Measurements from ENCODE around the gene GPR82.
"Not testable (repeated sequence)": the region's sequence is repeated elsewhere in the genome, so short reads cannot be mapped to it uniquely, and the experiment has no call there.

The GPR82 gene

DNA sequence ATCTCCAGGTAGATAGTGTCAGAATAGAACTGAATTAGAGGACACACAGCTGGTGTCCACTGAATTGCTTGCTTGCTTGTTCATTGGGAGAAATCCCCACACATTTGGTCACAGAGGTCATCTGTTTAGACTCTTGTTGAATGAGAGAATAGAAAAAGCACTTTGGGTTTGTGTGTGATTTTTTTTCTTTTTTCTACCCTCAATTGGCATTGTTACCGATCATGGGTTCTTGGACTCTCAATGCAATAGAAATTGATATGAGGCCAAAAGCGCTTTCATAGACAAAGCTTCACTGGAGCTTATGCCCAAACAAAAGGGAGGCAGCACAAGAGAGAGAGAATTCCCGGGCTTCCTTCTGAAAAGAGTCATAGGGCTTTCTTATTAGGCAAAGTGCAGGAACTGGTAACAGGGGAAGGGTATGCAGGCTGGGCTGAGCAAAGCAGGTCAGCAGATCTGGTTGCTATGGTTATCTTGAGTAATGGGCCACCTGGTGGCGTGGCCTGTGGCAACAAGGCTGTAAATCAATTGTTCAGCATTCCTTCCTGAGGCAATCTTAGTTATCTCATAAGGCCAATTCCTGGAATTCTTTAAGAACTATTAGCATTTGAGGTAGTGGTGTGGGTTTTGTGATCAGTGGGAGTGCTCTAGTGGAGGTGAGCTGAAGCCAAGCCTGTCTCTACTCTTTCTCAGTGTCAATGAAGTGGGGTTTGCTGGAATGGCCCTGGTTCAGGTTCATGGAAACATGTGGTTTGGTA lies 5.3 kb upstream of the GPR82 start:
- peak; percentile 7 for DNase-seq (ENCODE audit: low read depth)

DNA sequence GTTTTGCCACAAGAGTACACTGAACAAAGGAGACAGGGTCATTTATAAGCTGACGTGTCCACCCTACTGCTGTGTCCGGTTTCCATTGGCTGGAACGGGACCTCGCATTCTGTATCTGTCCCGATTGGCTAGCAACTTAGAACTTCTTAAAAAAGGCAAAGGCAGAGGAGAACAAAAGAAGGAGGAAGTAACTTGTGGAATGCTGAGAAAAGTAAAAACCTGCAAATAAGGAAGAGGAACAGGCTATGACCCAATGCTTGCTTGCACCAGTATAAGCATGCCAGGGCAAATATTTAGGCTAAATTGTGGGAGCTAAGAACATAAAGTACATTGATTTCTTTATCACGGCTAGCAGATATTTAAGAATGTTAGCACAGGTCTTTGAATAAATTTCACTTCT lies 4.4 kb upstream of the GPR82 start:
- DNase-seq (ENCODE audit: low read depth), result not testable (repeated sequence)

DNA sequence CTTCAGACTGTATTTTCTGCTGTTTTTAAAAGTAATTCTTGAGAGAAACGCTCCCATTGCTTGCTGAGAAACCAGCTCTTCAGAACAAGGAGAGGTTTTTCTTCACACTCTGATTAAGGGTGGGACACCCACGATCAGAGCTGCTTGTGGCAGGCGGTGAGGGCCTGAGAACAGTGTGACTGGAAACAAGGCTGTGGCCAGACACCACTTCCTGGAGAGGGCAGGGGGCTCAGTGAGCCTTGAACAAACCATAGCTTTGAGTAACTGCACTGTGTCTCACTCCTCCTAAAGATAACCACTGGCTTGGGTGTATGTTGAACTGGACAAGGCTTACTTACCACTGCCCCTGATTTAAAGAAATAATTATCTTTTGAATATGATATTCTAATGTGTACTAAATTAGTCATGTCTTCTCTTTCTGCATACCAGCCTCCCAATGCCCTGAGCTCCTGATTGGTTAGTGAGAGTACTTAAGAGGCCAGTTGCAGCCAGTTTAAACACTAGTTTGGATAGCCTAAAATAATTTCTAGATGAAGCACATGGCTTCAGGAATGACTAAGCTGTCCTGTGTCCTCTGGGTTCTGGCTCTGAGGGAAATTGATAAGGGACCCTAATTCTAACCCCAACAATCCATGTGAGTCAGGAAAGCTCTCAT lies 3.7 kb upstream of the GPR82 start:
- DNase-seq (ENCODE audit: low read depth), result peak; percentile 50

DNA sequence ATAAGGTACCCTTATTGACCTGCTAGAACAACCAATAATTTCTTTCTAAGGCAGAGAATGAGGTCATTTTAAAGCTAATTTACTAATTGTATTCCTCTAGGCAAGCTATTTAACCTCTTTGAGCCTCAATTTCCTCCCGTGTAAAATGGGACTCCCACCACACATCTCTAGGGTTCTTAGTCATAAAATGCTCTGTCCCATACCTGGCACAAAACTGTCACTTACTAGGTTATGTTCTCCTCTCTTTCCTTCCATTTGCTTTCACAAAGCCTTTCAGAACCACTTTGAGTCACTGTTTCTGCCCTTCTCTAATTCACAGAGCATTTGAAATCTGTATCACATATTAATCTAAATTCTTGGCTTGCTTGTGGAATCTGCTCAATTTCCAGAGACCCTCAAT lies 2.4 kb upstream of the GPR82 start:
- no peak for DNase-seq (ENCODE audit: low read depth)

DNA sequence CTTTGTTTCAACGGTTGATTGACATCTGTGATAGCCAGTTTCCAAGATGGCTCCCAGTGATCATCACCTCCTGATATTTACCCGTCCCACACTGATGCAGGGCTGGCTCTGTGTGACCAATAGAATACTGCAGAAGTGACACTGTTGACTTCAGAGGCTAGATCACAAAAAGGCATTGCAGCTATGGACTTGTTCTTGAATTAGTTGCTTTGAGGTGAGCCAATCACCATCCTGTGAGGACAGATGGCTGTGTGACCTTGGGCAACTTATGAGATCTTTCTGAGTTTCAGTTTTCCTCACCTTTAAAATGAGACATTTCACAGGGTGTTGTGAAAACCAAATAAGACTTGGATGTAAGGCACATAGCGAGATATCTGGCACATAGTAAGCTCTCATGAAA lies 1.8 kb upstream of the GPR82 start:
- DNase-seq (ENCODE audit: low read depth), result no peak

DNA sequence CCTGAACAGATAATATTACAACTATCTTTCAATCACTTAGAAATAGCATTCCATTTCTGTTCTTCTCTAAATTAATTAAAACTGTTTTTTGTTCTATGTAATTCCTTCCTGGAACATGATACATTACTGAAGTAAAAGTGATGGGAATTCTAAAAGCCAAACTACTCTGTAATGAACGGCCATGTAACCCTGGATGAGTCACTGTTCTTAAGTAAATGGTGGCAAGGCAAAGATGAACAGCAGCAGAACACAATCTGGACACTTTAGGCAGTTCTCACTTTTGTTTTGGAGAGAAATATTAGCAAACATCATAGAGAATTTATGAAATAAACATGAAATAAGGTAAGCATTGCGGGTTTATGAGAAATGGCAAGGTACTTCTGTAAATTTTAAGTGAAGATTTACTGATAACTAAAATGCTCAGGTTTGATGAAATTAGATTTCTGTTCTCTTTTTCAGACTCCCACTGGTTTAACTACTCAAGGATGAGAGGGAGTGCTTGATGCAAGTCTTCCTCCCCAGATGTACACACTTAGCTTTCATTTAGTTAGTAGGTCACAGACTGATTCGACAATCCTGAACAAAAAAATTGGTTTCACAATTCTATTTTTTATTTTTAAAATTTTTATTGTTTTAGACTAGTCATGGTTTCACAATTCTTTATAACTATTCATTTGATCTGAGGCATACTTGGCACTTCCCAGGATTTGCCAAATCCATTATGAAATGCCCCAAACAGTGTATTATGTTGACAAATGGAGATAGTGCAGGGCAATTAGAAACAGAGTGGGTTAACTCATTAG lies 964 bp upstream of the GPR82 start:
- peak; percentile 52 for DNase-seq (ENCODE audit: low read depth)

DNA sequence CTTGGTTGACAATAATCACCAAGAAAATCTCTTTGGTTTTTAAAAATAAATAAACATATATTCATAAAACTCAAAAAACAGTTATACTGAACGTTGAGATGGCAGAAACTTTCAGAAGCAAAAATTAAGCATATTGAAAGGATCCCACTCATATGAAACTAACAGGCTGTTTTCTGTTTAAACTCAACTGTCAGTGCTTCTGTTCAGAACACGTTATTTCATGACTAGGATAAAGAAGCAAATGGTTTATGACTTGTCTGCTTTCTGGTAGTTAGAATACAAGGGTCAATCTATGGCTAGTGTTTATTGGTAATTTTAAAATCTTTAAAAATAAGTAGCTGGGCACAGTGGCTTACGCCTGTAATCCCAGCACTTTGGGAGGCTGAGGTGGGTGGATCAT lies 4.1 kb downstream of the GPR82 start:
- DNase-seq (ENCODE audit: low read depth), result no peak

DNA sequence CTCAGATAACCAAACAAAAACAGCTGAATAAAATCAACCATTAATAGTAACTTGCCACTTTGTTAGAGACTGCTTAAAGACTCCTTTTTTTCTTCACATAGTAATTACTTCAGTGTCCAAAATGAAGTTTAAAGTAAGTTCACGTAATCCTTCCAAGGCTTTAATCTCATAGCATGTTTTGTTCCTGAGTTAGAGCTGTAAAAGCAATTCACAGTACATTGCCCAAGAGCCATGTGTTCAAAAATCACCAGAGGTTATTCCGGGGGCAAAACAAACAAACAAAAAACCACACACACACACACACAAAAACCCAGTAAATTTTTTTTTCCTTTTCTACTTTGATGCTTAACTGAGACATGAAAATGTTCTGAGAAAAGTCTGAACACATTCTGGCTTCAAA lies 6.1 kb downstream of the GPR82 start:
- DNase-seq (ENCODE audit: low read depth), result peak; percentile 75

DNA sequence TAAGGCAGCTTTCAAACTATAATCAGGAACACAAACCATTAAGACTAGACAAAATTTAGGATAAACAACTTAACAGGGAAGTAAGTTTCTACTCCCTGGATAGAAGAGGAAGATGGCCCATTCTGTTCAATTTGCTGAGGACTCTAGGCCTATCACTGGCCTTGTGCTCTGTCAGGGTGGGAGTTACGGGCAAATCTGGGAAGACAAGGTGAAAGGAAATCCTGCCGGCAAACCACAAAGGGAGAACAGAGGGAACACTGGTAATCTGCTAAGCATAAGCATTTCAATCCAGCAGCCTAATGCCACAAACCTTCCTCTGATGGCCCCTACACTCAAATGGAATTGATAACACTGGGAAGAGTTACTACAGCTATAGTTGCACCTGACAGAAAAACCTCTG lies 8.3 kb downstream of the GPR82 start:
- DNase-seq (ENCODE audit: low read depth), result no peak

DNA sequence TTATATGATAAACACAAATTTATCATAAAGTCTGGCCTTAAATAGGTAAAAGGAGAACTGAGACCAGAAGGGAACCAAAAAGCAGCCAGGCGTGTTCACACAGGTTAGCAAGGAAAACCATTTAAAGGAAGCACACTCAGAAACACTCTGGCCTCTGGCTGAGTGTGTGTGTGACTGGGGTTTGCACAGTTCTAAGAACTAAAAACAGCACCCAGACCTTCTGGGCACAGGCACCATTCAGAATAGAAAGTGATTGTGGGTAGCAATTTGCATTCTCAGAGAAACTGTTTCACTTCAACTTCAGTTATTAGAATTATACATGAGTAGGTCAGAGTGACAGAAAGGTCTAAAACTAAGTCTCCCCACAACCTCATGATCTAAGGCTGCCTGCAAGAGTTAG lies 10.0 kb downstream of the GPR82 start:
- no peak for DNase-seq (ENCODE audit: low read depth)

DNA sequence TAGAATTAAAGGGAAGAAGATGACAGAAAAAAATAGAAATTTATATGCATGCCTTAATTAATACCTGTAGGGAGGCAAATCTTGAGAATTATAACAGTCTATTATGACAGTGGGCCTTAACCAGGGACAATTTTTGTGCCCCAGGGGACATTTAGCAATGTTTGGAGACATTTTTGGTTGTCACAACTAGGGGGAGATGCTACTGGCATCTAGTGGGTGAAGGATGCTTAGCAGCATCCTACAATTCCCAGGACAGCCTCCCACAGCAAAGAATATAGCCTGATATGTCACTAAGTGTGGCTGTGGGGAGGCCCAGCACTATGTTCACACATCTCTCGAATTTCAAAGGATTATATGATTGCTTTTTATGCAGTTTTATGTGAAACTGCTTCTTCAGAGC lies 10.5 kb downstream of the GPR82 start:
- DNase-seq (ENCODE audit: low read depth), result peak; percentile 17

DNA sequence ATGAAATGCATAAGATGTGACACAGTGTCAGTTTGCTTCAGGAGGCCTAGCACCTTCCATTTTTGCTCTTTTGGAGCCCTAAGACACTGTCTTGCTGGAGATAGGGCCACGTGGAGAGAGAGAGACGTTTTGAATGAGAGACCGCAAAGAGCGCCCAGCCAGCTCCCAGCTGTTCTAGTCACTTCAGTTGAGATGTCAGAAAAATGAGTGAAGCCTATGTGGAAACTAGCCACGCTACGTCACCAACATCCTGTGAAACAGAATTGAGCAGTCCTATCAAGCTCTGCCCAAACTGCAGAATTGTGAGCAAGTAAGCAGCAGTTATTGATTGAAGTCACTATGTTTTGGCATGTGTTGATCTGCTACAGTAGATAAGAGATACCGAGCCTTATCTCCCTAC lies 13.1 kb downstream of the GPR82 start:
- no peak for DNase-seq (ENCODE audit: low read depth)

DNA sequence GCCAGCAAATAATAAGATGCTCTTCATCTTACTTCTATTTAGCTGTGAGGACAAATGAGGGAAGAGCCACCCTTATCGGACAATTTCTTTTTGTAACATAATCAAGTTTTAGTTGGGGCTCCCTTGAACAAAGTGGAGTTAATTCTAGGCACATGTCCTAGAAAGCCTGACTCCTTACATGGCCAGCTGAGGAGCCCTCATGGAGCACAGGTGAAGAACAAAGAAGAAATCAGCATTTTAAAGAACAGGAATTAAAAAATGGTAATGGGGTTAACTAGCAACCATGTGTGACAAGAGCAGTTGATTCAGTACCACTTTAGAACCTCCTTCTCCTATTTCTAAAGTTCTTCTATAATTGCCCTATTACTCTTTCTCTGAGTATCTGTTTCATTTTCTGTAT lies 15.9 kb downstream of the GPR82 start:
- no peak for DNase-seq (ENCODE audit: low read depth)

DNA sequence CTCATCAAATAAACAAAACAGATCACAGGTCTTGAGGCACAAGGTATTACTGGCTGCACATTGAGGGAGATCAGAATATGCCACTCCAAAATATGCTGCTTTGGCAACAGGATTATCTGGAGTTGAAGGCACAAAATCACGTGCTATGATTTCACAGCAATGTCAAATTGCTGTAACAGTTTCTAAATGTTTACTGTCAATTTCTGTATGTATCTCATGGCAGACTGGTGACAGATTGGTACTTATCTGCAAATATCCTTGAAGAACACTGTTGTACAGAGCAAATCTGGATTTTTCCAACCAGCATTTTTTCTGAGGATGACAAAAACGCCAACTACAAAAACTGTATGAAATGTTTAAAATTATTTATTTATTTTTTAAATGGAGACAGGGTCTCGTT lies 26.7 kb downstream of the GPR82 start:
- DNase-seq (ENCODE audit: low read depth), result no peak

DNA sequence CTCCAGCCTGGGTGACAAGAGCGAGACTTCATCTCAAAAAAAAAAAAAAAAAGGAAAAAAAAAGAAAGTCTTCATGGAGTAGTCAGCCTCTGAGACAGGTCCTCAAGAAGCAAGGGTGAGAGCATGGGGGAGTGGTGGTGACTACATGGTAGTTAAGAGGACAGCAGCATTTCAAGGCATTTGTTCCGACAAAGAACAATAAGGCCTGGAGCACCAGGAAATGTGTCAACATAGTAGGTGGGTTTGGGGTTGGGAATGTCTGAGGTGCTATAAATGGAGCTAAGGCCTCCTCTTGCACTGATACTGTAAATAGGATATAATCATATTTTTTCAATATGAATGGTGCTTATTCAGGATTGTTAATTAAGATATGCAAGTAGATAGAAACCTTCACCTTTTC lies 34.4 kb downstream of the GPR82 start:
- DNase-seq (ENCODE audit: low read depth), result no peak

DNA sequence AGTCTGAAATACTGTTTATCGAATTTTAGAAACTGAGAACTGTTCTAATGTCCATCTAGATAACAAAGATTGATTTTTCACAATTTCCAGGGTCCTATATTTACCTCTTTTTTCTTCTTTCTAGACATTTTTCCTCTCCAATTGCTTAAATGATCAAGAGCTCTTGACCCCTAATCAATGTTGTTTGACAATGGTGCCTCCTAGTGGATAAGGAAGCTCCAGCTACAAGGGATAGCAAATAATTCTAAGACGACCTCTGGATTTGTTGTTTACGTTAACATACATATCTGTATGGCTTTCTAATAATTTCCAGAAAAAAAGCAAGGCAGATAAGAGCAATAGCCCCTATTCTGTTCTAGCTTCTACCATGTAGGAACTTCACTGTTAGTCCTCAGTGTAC lies 35.8 kb downstream of the GPR82 start:
- peak; percentile 52 for DNase-seq (ENCODE audit: low read depth)

DNA sequence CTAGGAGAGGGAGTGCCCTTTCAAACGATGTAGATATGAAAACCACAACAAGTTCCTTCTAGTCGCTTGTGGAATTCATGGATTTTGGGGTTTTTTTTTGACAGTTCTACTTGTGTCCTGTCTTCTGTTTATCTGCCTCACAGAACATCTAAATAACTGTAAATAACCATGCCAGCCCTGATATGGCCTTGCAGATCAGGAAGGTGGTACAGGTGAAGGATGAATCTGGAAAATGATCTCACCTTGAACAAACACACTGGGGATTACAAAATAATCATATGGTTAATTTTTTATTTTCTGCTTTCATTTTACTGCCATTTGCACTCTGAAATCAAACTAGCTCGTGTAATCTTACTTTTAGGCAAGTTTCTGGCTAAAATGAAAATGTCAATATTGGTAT lies 37.2 kb downstream of the GPR82 start:
- no peak for DNase-seq (ENCODE audit: low read depth)

DNA sequence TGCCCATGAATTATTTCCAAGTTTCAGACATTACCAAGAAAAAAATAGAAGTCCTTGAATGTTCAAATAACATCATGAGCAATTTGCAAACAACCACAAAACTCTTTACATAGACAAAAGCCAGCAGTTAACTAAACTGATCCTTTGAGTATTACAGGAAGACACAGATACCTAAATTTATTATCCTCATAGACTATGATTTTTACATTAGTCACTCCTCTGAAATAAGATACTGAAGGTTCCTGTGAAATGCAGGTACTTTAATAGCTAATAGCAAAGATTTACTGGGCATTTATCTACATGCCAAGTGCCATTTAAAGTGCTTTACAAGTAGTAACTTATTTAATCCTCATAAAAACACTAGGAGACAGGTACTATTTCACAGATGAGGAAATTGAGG lies 37.7 kb downstream of the GPR82 start:
- no peak for DNase-seq (ENCODE audit: low read depth)

DNA sequence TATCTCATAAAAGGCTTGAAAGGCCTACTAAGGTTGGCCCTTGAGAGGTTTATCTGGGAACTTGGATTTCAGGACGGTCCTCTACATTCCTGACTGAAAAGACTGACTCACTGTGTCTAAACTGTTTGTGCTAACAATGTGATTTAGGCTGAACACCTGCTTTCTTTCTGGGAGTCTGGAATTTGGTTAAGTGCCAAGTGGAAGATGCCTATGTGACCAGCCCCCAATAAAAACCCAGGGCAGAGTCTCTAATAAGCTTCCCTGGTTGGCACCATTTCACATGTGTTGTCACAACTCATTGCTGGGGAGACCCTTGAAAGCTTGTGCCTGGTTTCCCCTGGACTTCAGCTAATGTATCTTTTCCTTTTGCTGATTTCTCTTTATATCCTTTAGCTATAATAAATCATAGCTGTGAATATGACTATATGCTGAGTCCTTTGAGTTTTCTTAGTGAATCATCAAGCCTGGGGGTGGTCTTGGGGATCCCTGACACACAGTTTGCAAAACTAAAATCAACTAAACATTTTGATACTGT lies 55.1 kb downstream of the GPR82 start:
- DNase-seq (ENCODE audit: low read depth), result peak; percentile 73
